Measurements from ENCODE around the gene NNT. TPM values are rescaled to one million over a fixed set of nuclear protein-coding genes. Genes with fewer than 3 reads are reported as not detected.
A peak's percentile ranks its signal among the peaks of the same experiment; 100 is the strongest.

The NNT gene
- total RNA-seq, 1 donor = 80.3 TPM

GRCh38 chr5:43683884-43684471 is 81.0 kb downstream of the NNT start:
- no peak for TF ChIP-seq CTCF (IDR thresholded peaks at IDR 0.05; ENCODE audit: insufficient read depth, low read depth, low read length)
- no peak for DNase-seq (ENCODE audit: low read depth)
- H3K4me3 ChIP-seq (ENCODE audit: low read depth, low read length) = no peak overlapping the region

GRCh38 chr5:43685252-43685950 is 82.4 kb downstream of the NNT start:
- TF ChIP-seq CTCF (IDR thresholded peaks at IDR 0.05; ENCODE audit: insufficient read depth, low read depth, low read length) = no peak
- peak; percentile 55 for DNase-seq (ENCODE audit: low read depth)
- H3K4me3 ChIP-seq (ENCODE audit: low read depth, low read length) = no peak overlapping the region

GRCh38 chr5:43687275-43687674 is 84.3 kb downstream of the NNT start:
- DNase-seq (ENCODE audit: low read depth) = no peak
- H3K4me3 ChIP-seq (ENCODE audit: low read depth, low read length) = no peak overlapping the region
- no peak for TF ChIP-seq CTCF (IDR thresholded peaks at IDR 0.05; ENCODE audit: insufficient read depth, low read depth, low read length)

- DNase-seq (ENCODE audit: low read depth) = no peak
- TF ChIP-seq CTCF (IDR thresholded peaks at IDR 0.05; ENCODE audit: insufficient read depth, low read depth, low read length) = no peak
- no peak overlapping the region for H3K4me3 ChIP-seq (ENCODE audit: low read depth, low read length)
Measured at GRCh38 chr5:43691275-43691674, 88.3 kb downstream of the NNT start.

GRCh38 chr5:43691893-43692292 is 88.9 kb downstream of the NNT start:
- DNase-seq (ENCODE audit: low read depth) = no peak
- no peak overlapping the region for H3K4me3 ChIP-seq (ENCODE audit: low read depth, low read length)
- no peak for TF ChIP-seq CTCF (IDR thresholded peaks at IDR 0.05; ENCODE audit: insufficient read depth, low read depth, low read length)

- DNase-seq (ENCODE audit: low read depth) = no peak
Measured at GRCh38 chr5:43693411-43693810, 90.4 kb downstream of the NNT start.

More at GRCh38 chr5:43693411-43693810, 90.4 kb downstream of the NNT start:
- H3K4me3 ChIP-seq (ENCODE audit: low read depth, low read length) = no peak overlapping the region
- no peak for TF ChIP-seq CTCF (IDR thresholded peaks at IDR 0.05; ENCODE audit: insufficient read depth, low read depth, low read length)

All from fibroblast of villous mesenchyme (primary cell).